HG03378 (cell line): Measurements from ENCODE around the gene B4GALT5.

Source experiments
- ATAC-seq: cut with Tn5 transposase; IDR thresholded peaks from one replicate; pipeline ENCODE4 v1.9.1; 2021; ENCODE audit warnings: mild to moderate bottlenecking, moderate library complexity; ENCODE audit not compliant: unreplicated experiment

The B4GALT5 gene

GRCh38 chr20:49610691-49611538 lies 102.8 kb downstream of the B4GALT5 start:
- no peak for ATAC-seq

- ATAC-seq = no peak
Observed at GRCh38 chr20:49608752-49609670, 104.7 kb downstream of the B4GALT5 start.

- no peak for ATAC-seq
Observed at GRCh38 chr20:49607568-49607967, 106.1 kb downstream of the B4GALT5 start.

- ATAC-seq = no peak
Observed at GRCh38 chr20:49603209-49603627, 110.5 kb downstream of the B4GALT5 start.

GRCh38 chr20:49602345-49603208 lies 111.1 kb downstream of the B4GALT5 start:
- no peak for ATAC-seq

GRCh38 chr20:49601153-49601924 lies 112.3 kb downstream of the B4GALT5 start:
- no peak for ATAC-seq

- no peak for ATAC-seq
Observed at GRCh38 chr20:49599746-49600113, 113.9 kb downstream of the B4GALT5 start.

- no peak for ATAC-seq
Observed at GRCh38 chr20:49597825-49598395, 115.8 kb downstream of the B4GALT5 start.

GRCh38 chr20:49595811-49596561 lies 117.7 kb downstream of the B4GALT5 start:
- ATAC-seq = no peak

GRCh38 chr20:49595346-49595745 lies 118.3 kb downstream of the B4GALT5 start:
- no peak for ATAC-seq

GRCh38 chr20:49594931-49595315 lies 118.8 kb downstream of the B4GALT5 start:
- no peak for ATAC-seq

GRCh38 chr20:49594143-49594930 lies 119.3 kb downstream of the B4GALT5 start:
- ATAC-seq = no peak

- no peak for ATAC-seq
Observed at GRCh38 chr20:49593466-49594142, 120.1 kb downstream of the B4GALT5 start.

GRCh38 chr20:49592120-49592519 lies 121.6 kb downstream of the B4GALT5 start:
- no peak for ATAC-seq

GRCh38 chr20:49591217-49591865 lies 122.3 kb downstream of the B4GALT5 start:
- no peak for ATAC-seq

GRCh38 chr20:49590163-49591017 lies 123.3 kb downstream of the B4GALT5 start:
- ATAC-seq = no peak
